Measurements from ENCODE around the gene PRR3.

Gene PRR3

GRCh38 chr6:30547454-30547853, 9.6 kb upstream of the PRR3 start:
- DNase-seq (ENCODE audit: low read depth in 1 of 2, low spot score in 1 of 2): peak in 1 of 2 experiments; percentile 54
- TF ChIP-seq, protein P1, sequence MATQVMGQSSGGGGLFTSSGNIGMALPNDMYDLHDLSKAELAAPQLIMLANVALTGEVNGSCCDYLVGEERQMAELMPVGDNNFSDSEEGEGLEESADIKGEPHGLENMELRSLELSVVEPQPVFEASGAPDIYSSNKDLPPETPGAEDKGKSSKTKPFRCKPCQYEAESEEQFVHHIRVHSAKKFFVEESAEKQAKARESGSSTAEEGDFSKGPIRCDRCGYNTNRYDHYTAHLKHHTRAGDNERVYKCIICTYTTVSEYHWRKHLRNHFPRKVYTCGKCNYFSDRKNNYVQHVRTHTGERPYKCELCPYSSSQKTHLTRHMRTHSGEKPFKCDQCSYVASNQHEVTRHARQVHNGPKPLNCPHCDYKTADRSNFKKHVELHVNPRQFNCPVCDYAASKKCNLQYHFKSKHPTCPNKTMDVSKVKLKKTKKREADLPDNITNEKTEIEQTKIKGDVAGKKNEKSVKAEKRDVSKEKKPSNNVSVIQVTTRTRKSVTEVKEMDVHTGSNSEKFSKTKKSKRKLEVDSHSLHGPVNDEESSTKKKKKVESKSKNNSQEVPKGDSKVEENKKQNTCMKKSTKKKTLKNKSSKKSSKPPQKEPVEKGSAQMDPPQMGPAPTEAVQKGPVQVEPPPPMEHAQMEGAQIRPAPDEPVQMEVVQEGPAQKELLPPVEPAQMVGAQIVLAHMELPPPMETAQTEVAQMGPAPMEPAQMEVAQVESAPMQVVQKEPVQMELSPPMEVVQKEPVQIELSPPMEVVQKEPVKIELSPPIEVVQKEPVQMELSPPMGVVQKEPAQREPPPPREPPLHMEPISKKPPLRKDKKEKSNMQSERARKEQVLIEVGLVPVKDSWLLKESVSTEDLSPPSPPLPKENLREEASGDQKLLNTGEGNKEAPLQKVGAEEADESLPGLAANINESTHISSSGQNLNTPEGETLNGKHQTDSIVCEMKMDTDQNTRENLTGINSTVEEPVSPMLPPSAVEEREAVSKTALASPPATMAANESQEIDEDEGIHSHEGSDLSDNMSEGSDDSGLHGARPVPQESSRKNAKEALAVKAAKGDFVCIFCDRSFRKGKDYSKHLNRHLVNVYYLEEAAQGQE (IDR thresholded peaks at IDR 0.05; ENCODE audit: insufficient replicate concordance, low read depth): no peak
- TF ChIP-seq SPI1 (IDR thresholded peaks at IDR 0.05; ENCODE audit: borderline replicate concordance, low read depth) (peak; percentile 84), GABPA (IDR thresholded peaks at IDR 0.05; ENCODE audit: low read depth) (no peak), POLR2AphosphoS5 (IDR thresholded peaks at IDR 0.05; ENCODE audit: low read depth) (peak; percentile 49; the same call in 1 of the 2 replicates)
- TF ChIP-seq, protein P2, sequence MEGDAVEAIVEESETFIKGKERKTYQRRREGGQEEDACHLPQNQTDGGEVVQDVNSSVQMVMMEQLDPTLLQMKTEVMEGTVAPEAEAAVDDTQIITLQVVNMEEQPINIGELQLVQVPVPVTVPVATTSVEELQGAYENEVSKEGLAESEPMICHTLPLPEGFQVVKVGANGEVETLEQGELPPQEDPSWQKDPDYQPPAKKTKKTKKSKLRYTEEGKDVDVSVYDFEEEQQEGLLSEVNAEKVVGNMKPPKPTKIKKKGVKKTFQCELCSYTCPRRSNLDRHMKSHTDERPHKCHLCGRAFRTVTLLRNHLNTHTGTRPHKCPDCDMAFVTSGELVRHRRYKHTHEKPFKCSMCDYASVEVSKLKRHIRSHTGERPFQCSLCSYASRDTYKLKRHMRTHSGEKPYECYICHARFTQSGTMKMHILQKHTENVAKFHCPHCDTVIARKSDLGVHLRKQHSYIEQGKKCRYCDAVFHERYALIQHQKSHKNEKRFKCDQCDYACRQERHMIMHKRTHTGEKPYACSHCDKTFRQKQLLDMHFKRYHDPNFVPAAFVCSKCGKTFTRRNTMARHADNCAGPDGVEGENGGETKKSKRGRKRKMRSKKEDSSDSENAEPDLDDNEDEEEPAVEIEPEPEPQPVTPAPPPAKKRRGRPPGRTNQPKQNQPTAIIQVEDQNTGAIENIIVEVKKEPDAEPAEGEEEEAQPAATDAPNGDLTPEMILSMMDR (IDR thresholded peaks at IDR 0.05; ENCODE audit: insufficient read depth, low read length): no peak
- Histone ChIP-seq H3K27me3 (ENCODE audit: insufficient read depth, poor library complexity, severe bottlenecking) (no peaks in the 10 kb centered on the region), H3K27ac (replicated peaks) (no peak overlapping the region), H3K4me3 (replicated peaks; ENCODE audit: insufficient read depth, low read length) (no peak overlapping the region)

DNA sequence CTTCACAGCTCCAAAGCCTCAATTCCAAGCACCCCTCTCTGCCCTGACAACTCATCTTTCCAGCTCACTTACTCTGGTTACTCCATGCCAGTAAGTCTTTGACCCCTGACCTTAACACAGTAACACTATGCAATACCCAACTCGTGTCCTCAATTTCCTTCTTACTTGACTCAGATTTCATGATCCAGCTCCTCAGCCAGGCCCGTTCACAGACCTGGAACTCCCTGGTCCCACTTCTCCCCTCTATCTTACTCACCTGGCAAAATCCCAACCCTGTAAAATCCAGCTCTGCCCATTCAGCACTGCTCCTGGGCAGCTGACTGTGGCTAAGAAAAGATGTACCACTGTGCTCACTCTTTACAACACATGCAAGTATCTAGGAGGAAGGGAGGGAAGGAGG, 8.7 kb upstream of the PRR3 start:
- Histone ChIP-seq H3K4me3 (replicated peaks; ENCODE audit: insufficient read depth, low read length) (no peak overlapping the region), H3K27me3 (ENCODE audit: insufficient read depth, poor library complexity, severe bottlenecking) (no peaks in the 10 kb centered on the region), H3K27ac (replicated peaks) (no peak overlapping the region)
- DNase-seq (ENCODE audit: low read depth in 1 of 2, low spot score in 1 of 2): no peak
- TF ChIP-seq, protein P1 (IDR thresholded peaks at IDR 0.05; ENCODE audit: insufficient replicate concordance, low read depth): no peak
- TF ChIP-seq, protein P2 (IDR thresholded peaks at IDR 0.05; ENCODE audit: insufficient read depth, low read length): no peak
- no peak for TF ChIP-seq POLR2AphosphoS5 (IDR thresholded peaks at IDR 0.05; ENCODE audit: low read depth)
- TF ChIP-seq GABPA (IDR thresholded peaks at IDR 0.05; ENCODE audit: low read depth): no peak

GRCh38 chr6:30554404-30554803, 2.7 kb upstream of the PRR3 start:
- DNase-seq (ENCODE audit: low read depth in 1 of 2, low spot score in 1 of 2): no peak
- TF ChIP-seq, protein P2 (IDR thresholded peaks at IDR 0.05; ENCODE audit: insufficient read depth, low read length): no peak
- TF ChIP-seq, protein P1 (IDR thresholded peaks at IDR 0.05; ENCODE audit: insufficient replicate concordance, low read depth): no peak
- no peak for TF ChIP-seq POLR2AphosphoS5 (IDR thresholded peaks at IDR 0.05; ENCODE audit: low read depth)
- Histone ChIP-seq H3K27me3 (ENCODE audit: insufficient read depth, poor library complexity, severe bottlenecking) (no peaks in the 10 kb centered on the region), H3K27ac (replicated peaks) (no peak overlapping the region), H3K4me3 (replicated peaks; ENCODE audit: insufficient read depth, low read length) (no peak overlapping the region)

Data from HL-60 (cell line).